Fibroblast of skin of left biceps (primary cell): ENCODE measurements around the gene LRRC2.

Source experiments
- DNase-seq, 2 experiments: peaks; one replicate each; pipeline ENCODE4 v3.0.0-alpha.2; 2013; ENCODE audit warnings: low read depth in 2 of 2

Gene LRRC2

DNA sequence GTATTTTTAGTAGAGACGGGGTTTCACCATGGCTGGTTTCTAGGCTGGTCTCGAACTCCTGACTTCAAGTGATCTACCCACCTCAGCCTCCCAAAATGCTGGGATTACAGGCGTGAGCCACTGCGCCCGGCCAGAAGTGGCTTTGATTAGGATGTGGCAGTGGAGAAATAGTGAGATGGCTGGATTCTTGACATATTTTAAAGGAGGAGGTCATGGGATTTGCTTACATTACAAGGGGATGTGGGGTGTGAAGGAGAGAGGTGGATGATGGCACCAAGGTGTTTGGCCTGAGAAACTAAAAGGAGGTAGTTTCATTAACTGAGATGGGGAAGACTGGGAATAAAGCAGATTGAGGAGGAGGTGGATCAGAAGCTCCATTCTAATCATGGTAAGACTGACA is 86.4 kb downstream of the LRRC2 start:
- no peak for DNase-seq

DNA sequence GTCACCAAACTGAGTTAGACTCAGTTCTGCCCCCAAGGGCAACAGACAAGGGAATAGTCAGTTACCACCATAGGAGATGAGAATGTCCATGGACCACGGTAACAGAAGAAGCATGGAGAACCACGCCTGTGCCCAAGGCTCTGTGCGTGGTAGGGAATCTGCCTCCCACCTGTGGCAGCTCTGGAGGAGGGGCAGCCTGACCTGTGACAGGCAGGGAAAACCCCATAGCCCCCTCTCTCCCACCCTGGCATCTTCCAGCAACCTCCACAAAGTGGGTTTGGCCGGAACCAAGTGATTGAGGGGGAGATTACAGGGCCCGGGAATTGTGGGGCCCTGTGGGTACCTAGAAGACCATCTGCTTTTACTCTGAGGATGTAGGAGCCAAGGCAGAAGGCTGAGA is 87.1 kb downstream of the LRRC2 start:
- no peak for DNase-seq

- no peak for DNase-seq
Observed at GRCh38 chr3:46478341-46478740, 87.8 kb downstream of the LRRC2 start.

DNA sequence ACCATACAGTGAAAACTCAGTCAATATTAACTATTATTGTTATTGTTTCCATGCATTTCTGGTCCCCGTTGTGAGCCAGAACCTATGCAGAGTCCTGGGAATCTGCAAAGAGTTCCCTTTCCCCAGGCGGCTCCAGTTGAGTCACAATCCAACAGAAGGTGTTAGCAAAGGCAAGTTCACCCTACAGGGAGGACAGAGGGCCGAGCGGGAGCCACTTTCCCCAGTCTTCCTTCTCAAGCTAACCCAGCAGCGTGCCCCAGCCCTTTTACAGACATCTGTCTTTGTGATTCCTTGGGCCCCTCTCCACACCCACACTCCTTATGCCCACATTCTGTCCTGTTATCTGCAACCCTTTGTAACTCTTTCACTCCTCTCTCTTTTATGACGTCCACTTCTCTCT is 88.3 kb downstream of the LRRC2 start:
- no peak for DNase-seq

DNA sequence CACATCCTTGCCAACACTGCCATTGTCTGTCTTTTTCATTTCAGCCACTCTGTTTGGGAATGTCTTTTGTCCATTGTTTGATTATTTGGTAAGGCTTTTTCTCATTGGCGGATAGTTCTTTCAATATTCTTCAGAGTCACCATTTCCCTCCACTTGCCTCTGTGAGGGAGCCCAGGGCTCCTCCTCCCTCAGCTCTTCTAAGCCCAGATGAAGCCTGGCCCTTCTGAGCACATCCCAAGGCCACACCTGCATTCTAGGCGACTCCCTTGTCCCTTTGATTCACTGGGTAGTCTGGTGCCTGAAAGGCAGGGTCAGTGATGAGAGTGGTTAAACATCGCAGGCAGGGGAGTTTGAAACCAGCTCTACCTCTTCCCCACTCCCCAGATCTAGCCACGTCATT is 89.0 kb downstream of the LRRC2 start:
- DNase-seq = no peak

DNA sequence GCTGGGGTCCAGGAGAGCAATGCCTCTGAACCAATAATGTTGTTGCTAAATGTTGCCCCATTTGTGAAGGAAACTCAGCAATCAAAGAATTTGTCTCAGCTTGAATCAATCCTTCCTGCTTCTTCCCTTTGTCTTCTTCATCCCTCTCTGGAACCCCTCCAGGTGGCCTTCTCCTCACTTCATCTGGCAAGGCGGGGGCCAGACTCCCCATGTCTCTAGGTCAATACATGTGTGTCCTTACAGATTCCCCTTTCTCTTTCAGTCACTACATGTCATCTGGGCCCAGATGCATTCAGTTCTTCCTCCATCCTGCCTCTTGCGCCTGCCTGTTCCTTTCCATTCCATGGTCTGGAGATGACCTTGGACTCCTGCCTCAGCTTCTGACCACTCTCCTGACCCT is 93.4 kb downstream of the LRRC2 start:
- DNase-seq = no peak

GRCh38 chr3:46471371-46471914 is 94.7 kb downstream of the LRRC2 start:
- no peak for DNase-seq

DNA sequence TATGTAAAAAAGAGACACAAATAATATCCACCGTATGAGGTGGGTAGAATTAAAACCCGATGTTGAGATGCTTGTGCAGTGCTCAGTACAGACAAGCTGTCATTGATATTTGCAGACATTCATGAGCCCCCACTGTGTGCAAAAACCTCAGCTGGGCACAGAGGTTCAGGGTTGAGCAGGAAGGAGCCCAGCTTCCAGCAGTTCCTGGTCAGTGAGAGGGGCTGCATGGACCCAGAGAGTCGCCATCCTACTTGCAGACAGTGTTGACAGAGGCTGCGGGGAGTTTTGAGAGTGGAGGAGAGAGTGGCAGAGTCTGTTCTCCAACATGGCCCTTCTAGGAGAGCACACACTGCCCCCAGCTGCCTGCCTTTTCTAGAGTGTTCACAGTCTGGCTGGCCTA is 95.3 kb downstream of the LRRC2 start:
- DNase-seq = no peak

- no peak for DNase-seq
Observed at GRCh38 chr3:46469680-46470357, 96.3 kb downstream of the LRRC2 start.

DNA sequence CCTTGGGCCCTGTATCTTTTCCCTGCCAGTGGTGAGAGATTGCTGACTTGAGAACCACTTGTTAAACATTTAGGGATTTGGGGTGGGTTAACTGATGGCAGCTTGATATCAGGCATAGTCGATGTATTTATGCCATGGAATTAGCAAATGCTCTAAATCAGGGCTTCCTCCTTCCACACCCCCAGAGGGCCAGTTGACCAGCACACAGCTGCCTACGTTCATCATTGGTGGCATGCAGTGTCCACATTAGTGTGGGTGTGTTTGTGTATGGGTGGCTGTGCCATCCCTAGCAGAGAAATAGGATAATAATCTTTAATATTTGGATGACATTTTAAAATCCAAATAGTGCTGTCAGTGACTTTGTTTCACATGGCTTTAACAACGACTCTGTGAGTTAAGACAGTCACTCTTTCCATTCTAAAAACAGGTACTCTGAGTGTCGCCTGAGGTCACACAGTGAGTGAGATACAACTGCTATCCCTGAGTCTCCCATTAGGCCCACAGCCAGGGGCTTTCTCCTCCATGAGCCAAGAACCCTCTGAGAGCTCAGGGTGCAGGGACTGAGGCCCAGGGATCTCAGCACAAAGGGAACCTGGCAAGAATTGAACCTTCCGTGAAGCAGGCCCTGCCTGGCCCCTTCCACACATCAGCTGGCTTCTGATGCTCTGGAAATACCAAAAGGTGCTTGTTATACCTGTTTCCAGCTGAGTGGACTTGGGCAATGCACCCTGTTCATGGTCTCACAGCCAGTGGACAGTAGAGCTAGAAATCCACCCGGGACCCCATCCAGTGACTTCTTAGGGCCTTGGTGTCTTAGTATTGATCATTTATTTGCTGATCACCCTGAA is 97.1 kb downstream of the LRRC2 start:
- no peak for DNase-seq

- DNase-seq = no peak
Observed at GRCh38 chr3:46467562-46467961, 98.5 kb downstream of the LRRC2 start.

- no peak for DNase-seq
Observed at GRCh38 chr3:46466871-46467403, 99.2 kb downstream of the LRRC2 start.

DNA sequence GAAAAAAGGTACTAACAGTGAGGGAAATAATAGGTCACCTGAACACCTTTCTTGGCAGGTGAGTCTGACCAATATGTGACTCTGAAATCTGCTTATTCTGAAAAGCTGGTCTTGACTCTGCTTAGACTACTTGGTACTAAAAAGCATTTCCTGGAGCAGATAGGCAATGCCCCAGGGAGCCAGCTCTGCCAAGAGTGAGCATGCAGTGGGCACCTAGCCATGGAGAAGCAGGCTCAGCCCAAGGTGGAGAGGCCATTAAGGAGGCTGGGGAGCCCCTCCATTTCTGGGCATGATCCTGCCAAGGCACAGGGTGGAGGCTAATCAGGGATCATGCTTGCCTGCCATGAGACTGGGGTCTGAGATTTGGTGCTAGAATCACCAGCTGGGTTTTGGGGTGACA is 99.8 kb downstream of the LRRC2 start:
- DNase-seq = no peak
